H1 (cell line): ENCODE measurements around the gene ROGDI. TPM values are rescaled to one million over a fixed set of nuclear protein-coding genes. Genes with fewer than 3 reads are reported as not detected.

Experiments
- CTCF ChIA-PET: fragments of 300-600 bp; sonication (Branson Sonifier 250); formaldehyde crosslinking; loops from one replicate; lab custom pipeline; 2021; ENCODE audit not compliant: partially characterized antibody; lab: Charles Lee
- POLR2A ChIA-PET: fragments of 300-600 bp; sonication (Branson Sonifier 250); formaldehyde crosslinking; loops from one replicate; lab custom pipeline; 2021; ENCODE audit warnings: inconsistent platforms; ENCODE audit not compliant: partially characterized antibody; lab: Charles Lee
- DNase-seq, 2 experiments: peaks; one replicate each; pipeline versions ENCODE4 v3.0.0 to v3.0.0-alpha.2; 2010 to 2022; ENCODE audit warnings: low spot score in 2 of 2, low read depth in 1 of 2, mixed read lengths in 1 of 2
- FAIRE-seq: peaks from 2 replicates; lab custom pipeline; 2011; peaks lifted over from hg19 to GRCh38; lab: Jason Lieb, UNC
- H2AFZ ChIP-seq: 2 replicates; pipeline ENCODE4 v1.8.1; 2012; ENCODE audit warnings: low read length, inconsistent platforms
- H2AK5ac ChIP-seq: 2 replicates; pipeline ENCODE4 v1.6.1; 2013; ENCODE audit warnings: low read depth, low read length
- H2BK120ac ChIP-seq: replicated peaks from 2 replicates; pipeline ENCODE3; 2013; ENCODE audit warnings: low read depth, low read length, inconsistent platforms
- H2BK12ac ChIP-seq: 2 replicates; pipeline ENCODE4 v1.6.1; 2013; ENCODE audit warnings: low read depth, low read length
- H2BK15ac ChIP-seq: 2 replicates; pipeline ENCODE4 v1.6.1; 2013; ENCODE audit warnings: low read length
- H2BK20ac ChIP-seq: 2 replicates; pipeline ENCODE4 v1.6.1; 2013; ENCODE audit warnings: low read length
- H2BK5ac ChIP-seq: 2 replicates; pipeline ENCODE4 v1.6.1; 2013; ENCODE audit warnings: low read depth, low read length
- H3K14ac ChIP-seq: 2 replicates; pipeline ENCODE4 v1.6.1; 2013; ENCODE audit warnings: inconsistent platforms; ENCODE audit not compliant: insufficient read length
- H3K18ac ChIP-seq: 2 replicates; pipeline ENCODE4 v1.6.1; 2013; ENCODE audit warnings: low read length; ENCODE audit errors: extremely low read depth
- H3K23ac ChIP-seq: 2 replicates; pipeline ENCODE4 v1.6.1; 2013; ENCODE audit warnings: inconsistent platforms; ENCODE audit not compliant: insufficient read length
- H3K23me2 ChIP-seq: 2 replicates; pipeline ENCODE4 v1.6.1; 2013; ENCODE audit warnings: low read depth, low read length
- H3K27ac ChIP-seq: 2 replicates; pipeline ENCODE4 v1.6.1; 2011; ENCODE audit warnings: low read depth, low read length, inconsistent platforms
- H3K27me3 ChIP-seq, 4 experiments: replicated peaks in 1 of 4; 1 replicate in 1 of 4; 2 replicates in 3 of 4; pipeline versions ENCODE4 v1.6.1 to v1.8.1; 2011 to 2013; ENCODE audit warnings: low read length in 3 of 4, mild to moderate bottlenecking in 3 of 4, inconsistent platforms in 2 of 4, mixed read lengths in 2 of 4, moderate library complexity in 1 of 4; ENCODE audit not compliant: control insufficient read depth in 3 of 4, insufficient read depth in 3 of 4; ENCODE audit errors: extremely low read depth in 1 of 4
- H3K36me3 ChIP-seq, 4 experiments: 2 replicates each; pipeline versions ENCODE4 v1.6.1 to v1.8.1; 2011 to 2013; ENCODE audit warnings: mild to moderate bottlenecking in 4 of 4, low read length in 3 of 4, moderate library complexity in 2 of 4, control low read depth in 1 of 4, inconsistent platforms in 1 of 4; ENCODE audit not compliant: insufficient read depth in 4 of 4, control insufficient read depth in 2 of 4
- H3K4ac ChIP-seq: replicated peaks from 2 replicates; pipeline ENCODE3; 2013; ENCODE audit warnings: low read length, low read depth, mixed read lengths, inconsistent platforms; ENCODE audit not compliant: insufficient read length
- H3K4me1 ChIP-seq, 4 experiments: replicated peaks in 1 of 4; 1 replicate in 1 of 4; 2 replicates in 3 of 4; pipeline versions ENCODE4 v1.6.1 to v1.8.1; 2011 to 2013; ENCODE audit warnings: low read length in 3 of 4, inconsistent platforms in 2 of 4, mixed read lengths in 1 of 4; ENCODE audit not compliant: insufficient read depth in 4 of 4, control insufficient read depth in 3 of 4
- H3K4me2 ChIP-seq, 2 experiments: 2 replicates each; pipeline versions ENCODE4 v1.6.1 to v1.8.1; 2011 to 2013; ENCODE audit warnings: low read depth in 2 of 2, low read length in 2 of 2, control low read depth in 1 of 2, inconsistent platforms in 1 of 2, mild to moderate bottlenecking in 1 of 2; ENCODE audit not compliant: insufficient read depth in 1 of 2
- H3K4me3 ChIP-seq, 4 experiments: fragments of 200-600, 300-600 bp in 1 of 4; sonication (generic), shearing (Covaris generic), sonication (Bioruptor Twin) in 1 of 4; 2 replicates each; pipeline versions ENCODE4 v1.5.1 to v1.8.1; 2011 to 2016; ENCODE audit warnings: low read length in 4 of 4, low read depth in 3 of 4, control low read depth in 2 of 4, inconsistent platforms in 2 of 4, mild to moderate bottlenecking in 2 of 4, mixed read lengths in 1 of 4, moderate library complexity in 1 of 4; ENCODE audit not compliant: insufficient read depth in 2 of 4; ENCODE audit errors: extremely low read depth in 1 of 4
- H3K56ac ChIP-seq: replicated peaks from 2 replicates; pipeline ENCODE3; 2013; ENCODE audit warnings: low read depth, mild to moderate bottlenecking, mixed read lengths, low read length, inconsistent platforms; ENCODE audit not compliant: insufficient read length
- H3K79me1 ChIP-seq: 2 replicates; pipeline ENCODE4 v1.6.1; 2013; ENCODE audit warnings: low read depth, low read length, control low read depth
- H3K79me2 ChIP-seq, 2 experiments: 2 replicates each; pipeline versions ENCODE4 v1.6.1 to v1.8.1; 2012 to 2013; ENCODE audit warnings: low read length in 2 of 2, mild to moderate bottlenecking in 2 of 2, inconsistent platforms in 1 of 2; ENCODE audit not compliant: insufficient read depth in 2 of 2, control insufficient read depth in 1 of 2
- H3K9ac ChIP-seq, 4 experiments: replicated peaks in 1 of 4; 1 replicate in 1 of 4; 2 replicates in 3 of 4; pipeline versions ENCODE4 v1.6.1 to v1.8.1; 2011 to 2013; ENCODE audit warnings: low read depth in 3 of 4, low read length in 3 of 4, control low read depth in 2 of 4, mild to moderate bottlenecking in 2 of 4, moderate library complexity in 2 of 4, inconsistent platforms in 1 of 4; ENCODE audit errors: extremely low read depth in 1 of 4
- H3K9me3 ChIP-seq, 2 experiments: 2 replicates each; pipeline versions ENCODE4 v1.6.1 to v1.8.1; 2012 to 2013; ENCODE audit warnings: mild to moderate bottlenecking in 2 of 2, moderate library complexity in 2 of 2, control low read depth in 1 of 2, inconsistent platforms in 1 of 2, low read depth in 1 of 2, low read length in 1 of 2, mixed read lengths in 1 of 2; ENCODE audit not compliant: insufficient read depth in 2 of 2
- H4K20me1 ChIP-seq, 2 experiments: replicated peaks in 1 of 2; 2 replicates each; pipeline versions ENCODE3 to v1.8.1; 2011 to 2013; ENCODE audit warnings: inconsistent platforms in 2 of 2, low read length in 2 of 2, mild to moderate bottlenecking in 1 of 2; ENCODE audit not compliant: insufficient read depth in 2 of 2, control insufficient read depth in 1 of 2
- H4K5ac ChIP-seq: 2 replicates; pipeline ENCODE4 v1.6.1; 2013; ENCODE audit warnings: low read length, low read depth, mixed read lengths, inconsistent platforms; ENCODE audit not compliant: insufficient read length
- H4K8ac ChIP-seq: 2 replicates; pipeline ENCODE4 v1.8.0; 2013; ENCODE audit warnings: mild to moderate bottlenecking, moderate library complexity, low read length, inconsistent platforms; ENCODE audit not compliant: insufficient read depth; ENCODE audit errors: extremely low read depth
- H4K91ac ChIP-seq: replicated peaks from 2 replicates; pipeline ENCODE3; 2013; ENCODE audit warnings: low read length, mixed read lengths, inconsistent platforms; ENCODE audit not compliant: insufficient read length
- EZH2 ChIP-seq: fragments of 200-600 bp; sonication (generic); IDR thresholded peaks from 2 replicates; pipeline ENCODE4 v1.7.1; 2012; ENCODE audit warnings: low read depth, mild to moderate bottlenecking, moderate library complexity, low read length, inconsistent platforms; ENCODE audit not compliant: severe bottlenecking
- FOSL1 ChIP-seq: IDR thresholded peaks from 2 replicates; pipeline ENCODE4 v1.6.1; 2011; ENCODE audit warnings: mild to moderate bottlenecking, low read depth, low read length, moderate library complexity; ENCODE audit not compliant: insufficient read depth
- KDM1A ChIP-seq: fragments of 200-600, 300-600 bp; sonication (generic); IDR thresholded peaks from 2 replicates; pipeline ENCODE4 v1.7.1; 2016; ENCODE audit warnings: mild to moderate bottlenecking, low read length, borderline replicate concordance
- MAFK ChIP-seq: IDR thresholded peaks from 2 replicates; pipeline ENCODE4 v1.6.1; 2012; ENCODE audit warnings: low read depth, mild to moderate bottlenecking, improper control_type of control experiment, low read length
- POLR2A ChIP-seq, 2 experiments: IDR thresholded peaks; 1 replicate in 1 of 2; 2 replicates in 1 of 2; pipeline ENCODE4 v1.6.1; 2011; ENCODE audit warnings: low read depth in 2 of 2, low read length in 2 of 2, mild to moderate bottlenecking in 2 of 2; ENCODE audit errors: control extremely low read depth in 1 of 2
- RBBP5 ChIP-seq: IDR thresholded peaks from 2 replicates; pipeline ENCODE4 v1.7.1; 2012; ENCODE audit warnings: low read depth, mild to moderate bottlenecking, inconsistent platforms, low read length, moderate library complexity, borderline replicate concordance
- RNF2 ChIP-seq: fragments of 200-900, 300-1000 bp; sonication (generic); IDR thresholded peaks from 2 replicates; pipeline ENCODE4 v1.7.1; 2016; ENCODE audit warnings: borderline replicate concordance, low read depth, mild to moderate bottlenecking, antibody characterized with exemption, low read length; ENCODE audit not compliant: poor library complexity, severe bottlenecking; ENCODE audit errors: missing control alignments
- SP1 ChIP-seq: IDR thresholded peaks from 2 replicates; pipeline ENCODE4 v1.6.1; 2011; ENCODE audit warnings: low read depth, low read length
- SP2 ChIP-seq: IDR thresholded peaks from 2 replicates; pipeline ENCODE4 v1.6.1; 2012; ENCODE audit warnings: mild to moderate bottlenecking, low read length, inconsistent platforms
- TEAD4 ChIP-seq: IDR thresholded peaks from 2 replicates; pipeline ENCODE4 v1.6.1; 2012; ENCODE audit warnings: low read depth, low read length, inconsistent platforms, mixed read lengths
- ZNF274 ChIP-seq: IDR thresholded peaks from 2 replicates; pipeline ENCODE4 v1.7.0; 2012; ENCODE audit warnings: low read length, borderline replicate concordance; ENCODE audit errors: extremely low read depth
- WGBS, 2 experiments: shearing (Covaris generic) in 1 of 2; methylation state at CpG; one replicate each; pipeline versions ENCODE4 v1.1.6 to v1.1.7; 2013 to 2015; ENCODE audit warnings: low lambda C conversion rate in 2 of 2, mixed read lengths in 2 of 2, inconsistent platforms in 1 of 2, low coverage in 1 of 2, missing lambda C conversion rate in 1 of 2; ENCODE audit not compliant: insufficient replicate concordance in 2 of 2, insufficient coverage in 1 of 2, insufficient read length in 1 of 2; ENCODE audit errors: extremely low coverage in 1 of 2, missing lambda C conversion rate in 1 of 2; 5-methylcytosine and 5-hydroxymethylcytosine counted together
- polyA plus RNA-seq, 7 experiments: library from polyadenylated mRNA; depleted of rRNA in 3 of 7; stranded (reverse) in 5 of 7; unstranded in 2 of 7; fragments of >200 nt in 5 of 7; fragments of 200-250 nt in 2 of 7; gene quantifications; 1 replicate in 5 of 7; 2 replicates in 1 of 7; 4 replicates in 1 of 7; pipeline versions ENCODE4 v1.2.1 to v1.2.3, GENCODE V29; 2011 to 2013; ENCODE audit warnings: missing spikeins in 2 of 7, mixed read lengths in 2 of 7
- total RNA-seq: library from RNA; stranded (reverse); fragmentation: NEBNext Ultra II Directional; extraction: Animal tissue kit (Norgen Biotek cat#: 25700); gene quantifications from 2 replicates; pipeline ENCODE4 v1.2.1, GENCODE V29; 2021
- TF ChIP-seq, protein P1 (sequence below): IDR thresholded peaks from 2 replicates; pipeline ENCODE4 v1.6.1; 2011; ENCODE audit warnings: low read depth, mild to moderate bottlenecking, low read length; ENCODE audit not compliant: insufficient read depth

ROGDI gene
- total and polyA plus RNA-seq, 2 of the 8 experiments (the other 6 are each of a cell fraction or from before 2014, with no cell fraction given): 27.4 to 68.4 TPM

DNA sequence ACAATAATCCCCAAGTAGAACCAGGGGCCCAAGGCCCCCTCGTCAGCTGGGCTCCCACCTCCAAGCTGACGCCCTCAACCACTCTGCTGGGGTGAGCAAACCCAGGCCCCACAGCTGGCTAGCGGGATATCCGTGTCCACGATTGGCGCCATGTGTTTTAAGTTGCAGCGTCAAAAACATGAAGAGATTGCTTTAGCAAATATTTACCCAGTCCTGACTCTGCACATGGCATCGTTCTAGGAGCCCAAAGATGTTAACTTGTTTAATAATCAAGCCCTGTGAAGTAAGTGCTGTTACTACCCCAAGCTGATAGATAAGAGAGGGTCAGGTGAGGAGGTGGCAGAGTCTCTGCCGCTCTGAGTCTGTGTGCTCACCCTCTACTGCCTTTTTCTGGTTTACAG, 13.9 kb downstream of the ROGDI start:
- Histone ChIP-seq H4K5ac (no peak overlapping the region), H3K79me1 (no peaks in the 10 kb centered on the region), H3K23ac (no peak overlapping the region), H3K4me2 (no peak overlapping the region), H2BK20ac (no peak overlapping the region), H3K27ac (no peak overlapping the region), H3K27me3 (no peaks in the 10 kb centered on the region; a peak in 1 of 7 replicates), H3K14ac (no peak overlapping the region), H3K4ac (no peak overlapping the region), H3K4me3 (no peak overlapping the region), H3K36me3 (no peaks in the 10 kb centered on the region), H2AFZ (0 out of 2 replicates have a peak overlapping the region, but pooled peaks have one; percentile 6), H3K23me2 (no peaks in the 10 kb centered on the region), H3K4me1 (peaks cover 0 to 13% (median 4%) of the 10 kb centered on the region in 4 experiments; a peak in 5 of 7 replicates), H2BK15ac (no peak overlapping the region), H3K79me2 (no peaks in the 10 kb centered on the region), H4K8ac (no peak overlapping the region), H3K9me3 (no peaks in the 10 kb centered on the region), H4K91ac (no peak overlapping the region), H3K56ac (no peak overlapping the region), H2BK120ac (no peak overlapping the region), H4K20me1 (no peaks in the 10 kb centered on the region), H3K18ac (no peak overlapping the region), H2AK5ac (no peak overlapping the region), H2BK5ac (no peak overlapping the region), H2BK12ac (no peak overlapping the region), H3K9ac (no peak overlapping the region)
- DNase-seq: no peak
- no peak for TF ChIP-seq ZNF274
- TF ChIP-seq POLR2A (IDR thresholded peaks at IDR 0.05; ENCODE audit: control extremely low read depth in 1 of 2, low read depth in 2 of 2, low read length in 2 of 2): no peak
- no peak for TF ChIP-seq TEAD4
- no peak for TF ChIP-seq RBBP5
- TF ChIP-seq RNF2: no peak
- TF ChIP-seq KDM1A: no peak
- no peak for TF ChIP-seq SP1
- TF ChIP-seq, protein P1, sequence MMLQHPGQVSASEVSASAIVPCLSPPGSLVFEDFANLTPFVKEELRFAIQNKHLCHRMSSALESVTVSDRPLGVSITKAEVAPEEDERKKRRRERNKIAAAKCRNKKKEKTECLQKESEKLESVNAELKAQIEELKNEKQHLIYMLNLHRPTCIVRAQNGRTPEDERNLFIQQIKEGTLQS: no peak
- no peak for TF ChIP-seq MAFK
- no peak for TF ChIP-seq SP2
- no peak for TF ChIP-seq FOSL1
- TF ChIP-seq EZH2: no peak
- ChIA-PET CTCF (interaction anchor here (0.7 to 1.2 kb wide), 4 partner anchors 9 to 105 kb away, joined by 3 to 4 read pairs (median 3); no protein-coding TSS in a partner anchor), POLR2A (interaction anchor here (0.6 to 1.7 kb wide), 6 partner anchors 12 to 93 kb away, joined by 3 to 5 read pairs (median 4); partner anchors contain the start of gene ROGDI)
- no peak for FAIRE-seq
- WGBS, 2 experiments: 89% methylated on average over 9 of the region's 9 CpGs; no CpG with 5 or more reads in 1 of the 2 experiments
